HL-60 (cell line): ENCODE data around the gene ADD1.

Source experiments
- DNase-seq, 2 experiments: peaks; one replicate each; pipeline ENCODE4 v3.0.0-alpha.2; 2010 to 2020; ENCODE audit warnings: low read depth in 1 of 2, low spot score in 1 of 2
- H3K27ac ChIP-seq: fragments of 250-450 bp; sonication (Bioruptor Pico); replicated peaks from 2 replicates; pipeline ENCODE4 v1.5.1; 2020; ENCODE audit warnings: mild to moderate bottlenecking, moderate library complexity
- H3K27me3 ChIP-seq: fragments of 250-450 bp; sonication (Bioruptor Pico); 2 replicates; pipeline ENCODE4 v1.5.1; 2021; ENCODE audit warnings: mild to moderate bottlenecking, moderate library complexity; ENCODE audit not compliant: insufficient read depth, poor library complexity, severe bottlenecking
- H3K4me3 ChIP-seq: replicated peaks from 2 replicates; pipeline ENCODE4 v1.5.1; 2011; ENCODE audit warnings: mild to moderate bottlenecking, control low read depth, low read length; ENCODE audit not compliant: insufficient read depth
- GABPA ChIP-seq: IDR thresholded peaks from 2 replicates; pipeline ENCODE4 v1.6.1; 2012; ENCODE audit warnings: low read depth
- POLR2AphosphoS5 ChIP-seq: IDR thresholded peaks from 2 replicates; pipeline ENCODE4 v1.6.1; 2012; ENCODE audit warnings: low read depth
- SPI1 ChIP-seq: IDR thresholded peaks from 2 replicates; pipeline ENCODE4 v1.6.1; 2012; ENCODE audit warnings: low read depth, mild to moderate bottlenecking, borderline replicate concordance
- TF ChIP-seq, protein P1 (sequence below): IDR thresholded peaks from one replicate; pipeline ENCODE4 v1.5.1; 2011; ENCODE audit warnings: low read length, control low read depth, inconsistent platforms; ENCODE audit not compliant: insufficient read depth
- TF ChIP-seq, protein P2 (sequence below): IDR thresholded peaks from 2 replicates; pipeline ENCODE4 v1.6.1; 2012; ENCODE audit warnings: low read depth; ENCODE audit not compliant: insufficient replicate concordance

ADD1 gene

DNA sequence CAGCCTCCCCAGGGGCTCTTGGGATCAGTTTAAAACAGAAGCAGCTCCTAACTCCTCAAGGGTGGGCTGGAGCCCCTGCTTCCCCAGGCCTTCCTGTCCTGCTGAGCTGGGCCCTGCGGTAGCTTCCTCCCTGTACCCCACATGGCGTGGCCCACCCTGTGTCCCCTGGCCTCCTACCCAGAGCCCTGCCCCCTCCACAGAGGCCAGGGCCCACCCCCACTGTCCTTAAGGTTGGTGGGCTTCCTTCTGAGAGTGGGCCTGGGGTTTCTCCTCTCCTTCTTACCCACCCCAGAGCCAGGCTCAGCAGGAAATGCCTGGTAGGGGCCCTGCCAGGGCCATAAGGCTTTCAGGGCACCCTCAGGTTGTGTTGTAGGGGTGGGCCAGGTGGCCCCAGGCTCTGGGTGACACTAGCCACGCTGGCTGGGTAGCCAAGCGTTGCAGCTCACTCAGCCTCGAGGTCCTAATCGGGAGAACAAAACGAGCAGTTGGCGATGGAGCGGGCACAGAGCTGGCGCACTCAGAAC is 39.1 kb upstream of the ADD1 start:
- Histone ChIP-seq H3K4me3 (no peak overlapping the region), H3K27me3 (no peaks in the 10 kb centered on the region), H3K27ac (no peak overlapping the region)
- no peak for DNase-seq
- no peak for TF ChIP-seq POLR2AphosphoS5
- TF ChIP-seq GABPA, result no peak
- TF ChIP-seq, protein P1, sequence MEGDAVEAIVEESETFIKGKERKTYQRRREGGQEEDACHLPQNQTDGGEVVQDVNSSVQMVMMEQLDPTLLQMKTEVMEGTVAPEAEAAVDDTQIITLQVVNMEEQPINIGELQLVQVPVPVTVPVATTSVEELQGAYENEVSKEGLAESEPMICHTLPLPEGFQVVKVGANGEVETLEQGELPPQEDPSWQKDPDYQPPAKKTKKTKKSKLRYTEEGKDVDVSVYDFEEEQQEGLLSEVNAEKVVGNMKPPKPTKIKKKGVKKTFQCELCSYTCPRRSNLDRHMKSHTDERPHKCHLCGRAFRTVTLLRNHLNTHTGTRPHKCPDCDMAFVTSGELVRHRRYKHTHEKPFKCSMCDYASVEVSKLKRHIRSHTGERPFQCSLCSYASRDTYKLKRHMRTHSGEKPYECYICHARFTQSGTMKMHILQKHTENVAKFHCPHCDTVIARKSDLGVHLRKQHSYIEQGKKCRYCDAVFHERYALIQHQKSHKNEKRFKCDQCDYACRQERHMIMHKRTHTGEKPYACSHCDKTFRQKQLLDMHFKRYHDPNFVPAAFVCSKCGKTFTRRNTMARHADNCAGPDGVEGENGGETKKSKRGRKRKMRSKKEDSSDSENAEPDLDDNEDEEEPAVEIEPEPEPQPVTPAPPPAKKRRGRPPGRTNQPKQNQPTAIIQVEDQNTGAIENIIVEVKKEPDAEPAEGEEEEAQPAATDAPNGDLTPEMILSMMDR, result no peak
- TF ChIP-seq, protein P2, sequence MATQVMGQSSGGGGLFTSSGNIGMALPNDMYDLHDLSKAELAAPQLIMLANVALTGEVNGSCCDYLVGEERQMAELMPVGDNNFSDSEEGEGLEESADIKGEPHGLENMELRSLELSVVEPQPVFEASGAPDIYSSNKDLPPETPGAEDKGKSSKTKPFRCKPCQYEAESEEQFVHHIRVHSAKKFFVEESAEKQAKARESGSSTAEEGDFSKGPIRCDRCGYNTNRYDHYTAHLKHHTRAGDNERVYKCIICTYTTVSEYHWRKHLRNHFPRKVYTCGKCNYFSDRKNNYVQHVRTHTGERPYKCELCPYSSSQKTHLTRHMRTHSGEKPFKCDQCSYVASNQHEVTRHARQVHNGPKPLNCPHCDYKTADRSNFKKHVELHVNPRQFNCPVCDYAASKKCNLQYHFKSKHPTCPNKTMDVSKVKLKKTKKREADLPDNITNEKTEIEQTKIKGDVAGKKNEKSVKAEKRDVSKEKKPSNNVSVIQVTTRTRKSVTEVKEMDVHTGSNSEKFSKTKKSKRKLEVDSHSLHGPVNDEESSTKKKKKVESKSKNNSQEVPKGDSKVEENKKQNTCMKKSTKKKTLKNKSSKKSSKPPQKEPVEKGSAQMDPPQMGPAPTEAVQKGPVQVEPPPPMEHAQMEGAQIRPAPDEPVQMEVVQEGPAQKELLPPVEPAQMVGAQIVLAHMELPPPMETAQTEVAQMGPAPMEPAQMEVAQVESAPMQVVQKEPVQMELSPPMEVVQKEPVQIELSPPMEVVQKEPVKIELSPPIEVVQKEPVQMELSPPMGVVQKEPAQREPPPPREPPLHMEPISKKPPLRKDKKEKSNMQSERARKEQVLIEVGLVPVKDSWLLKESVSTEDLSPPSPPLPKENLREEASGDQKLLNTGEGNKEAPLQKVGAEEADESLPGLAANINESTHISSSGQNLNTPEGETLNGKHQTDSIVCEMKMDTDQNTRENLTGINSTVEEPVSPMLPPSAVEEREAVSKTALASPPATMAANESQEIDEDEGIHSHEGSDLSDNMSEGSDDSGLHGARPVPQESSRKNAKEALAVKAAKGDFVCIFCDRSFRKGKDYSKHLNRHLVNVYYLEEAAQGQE, result no peak
- TF ChIP-seq SPI1, result no peak

DNA sequence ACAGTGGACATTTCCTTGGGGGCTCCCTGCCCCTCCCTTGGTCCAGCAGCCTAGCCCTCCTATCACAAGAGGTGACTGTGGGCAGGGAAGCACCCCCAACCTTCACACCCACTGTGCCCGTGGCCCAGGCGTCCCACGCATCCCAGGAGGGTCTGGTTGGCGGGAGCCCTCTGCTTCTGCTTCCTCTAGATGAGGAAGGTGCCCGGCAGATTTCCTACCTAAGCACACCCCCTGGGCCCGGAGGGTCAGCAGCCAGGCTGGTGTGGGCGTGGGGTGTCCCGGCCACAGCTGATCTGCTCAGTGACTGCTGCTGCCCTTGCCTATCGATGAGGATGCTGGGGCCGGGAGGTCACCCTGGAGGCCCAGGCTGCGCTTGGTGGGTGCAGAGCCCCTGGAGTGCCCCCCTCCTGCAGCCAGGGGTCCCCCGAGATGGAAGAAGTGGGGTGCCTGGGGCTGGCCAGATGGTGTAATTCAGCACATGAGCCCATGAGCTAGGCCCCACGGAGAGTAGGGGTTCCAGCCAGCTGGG is 38.6 kb upstream of the ADD1 start:
- no peak overlapping the region for H3K27ac ChIP-seq

DNA sequence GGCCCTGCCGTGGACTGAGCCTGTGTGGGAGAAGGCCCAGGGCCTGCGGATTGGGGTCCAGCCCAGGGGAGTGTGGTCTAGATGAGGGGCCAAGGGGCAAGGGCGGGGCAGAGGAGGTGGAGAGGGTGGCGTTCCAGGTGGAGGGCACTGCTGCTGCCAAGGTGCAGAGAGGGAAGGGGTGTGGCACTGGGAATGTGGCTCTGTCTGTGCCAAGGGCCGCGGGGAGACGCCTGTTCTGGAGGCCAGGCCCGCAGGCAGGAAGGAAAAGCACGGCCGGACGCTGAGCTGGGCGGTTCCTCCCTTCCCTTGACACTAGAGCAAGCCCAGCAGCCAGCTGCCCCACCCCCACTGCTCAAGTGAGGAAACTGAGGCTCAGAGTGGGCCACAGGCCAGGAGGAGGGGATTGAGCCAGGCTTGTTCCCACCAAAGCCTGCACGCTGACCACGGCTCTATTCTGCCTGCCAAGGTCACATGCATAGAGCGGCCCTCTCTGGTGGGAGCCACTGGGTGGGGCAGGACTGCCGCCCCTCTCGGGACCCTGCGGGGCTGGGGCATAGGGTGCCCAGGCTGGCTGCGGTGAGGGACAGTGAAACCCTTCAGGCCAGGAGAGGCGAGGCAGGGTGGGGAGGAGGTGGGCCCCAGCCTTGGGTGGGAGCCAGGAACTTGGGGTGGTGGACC is 37.8 kb upstream of the ADD1 start:
- no peak overlapping the region for H3K27ac ChIP-seq
- no peak for DNase-seq
- TF ChIP-seq POLR2AphosphoS5 (no peak), GABPA (no peak)
- TF ChIP-seq, protein P1, result no peak
- TF ChIP-seq, protein P2, result no peak

More for the DNA sequence above, 38.6 kb upstream of the ADD1 start:
- DNase-seq, result no peak
- Histone ChIP-seq H3K4me3 (no peak overlapping the region), H3K27me3 (no peaks in the 10 kb centered on the region)
- TF ChIP-seq, protein P1, result no peak

More for the DNA sequence above, 37.8 kb upstream of the ADD1 start:
- Histone ChIP-seq H3K27me3 (no peaks in the 10 kb centered on the region), H3K4me3 (no peak overlapping the region)
